HepG2 (cell line): ENCODE data around the gene CFAP46. TPM values are rescaled to one million over a fixed set of nuclear protein-coding genes. Genes with fewer than 3 reads are reported as not detected.

Source experiments
- ATAC-seq: fragments of 200-7000 bp; cut with Tn5 transposase; 3 replicates; pipeline ENCODE4 v1.9.1; 2020; ENCODE audit warnings: mild to moderate bottlenecking, moderate library complexity
- BruUV-seq: library from RNA; stranded (reverse); fragments of 400-500 nt; replicated peaks from 2 replicates; lab custom pipeline; 2021; lab: Mats Ljungman, UMichigan
- CTCF ChIA-PET: fragments of 300-600 bp; formaldehyde crosslinking; extraction: SDS; loops from one replicate; lab custom pipeline; 2021; ENCODE audit warnings: low total read pairs, inconsistent platforms, low intra/inter-chr PET ratio; lab: Yijun Ruan, JAX
- POLR2A ChIA-PET: fragments of 350-600 bp; sonication (Branson Sonifier 250); formaldehyde crosslinking; loops from one replicate; lab custom pipeline; 2020; ENCODE audit warnings: antibody characterized with exemption, inconsistent platforms; lab: Yijun Ruan, JAX
- DNase-seq: peaks from one replicate; pipeline ENCODE4 v3.0.0-alpha.2; 2015; ENCODE audit warnings: low spot score
- FAIRE-seq: peaks from 3 replicates; lab custom pipeline; 2011; peaks lifted over from hg19 to GRCh38; lab: Jason Lieb, UNC
- H2AFZ ChIP-seq: one replicate; pipeline ENCODE4 v1.6.1; 2011; ENCODE audit warnings: low read length, inconsistent platforms
- H3K27ac ChIP-seq: fragments of 300-600 bp; 3 replicates; pipeline ENCODE4 v1.8.0; 2011; ENCODE audit warnings: mixed run types, mild to moderate bottlenecking, mixed read lengths, low read length, inconsistent platforms; ENCODE audit not compliant: insufficient read depth; ENCODE audit errors: extremely low read length
- H3K27me3 ChIP-seq, 2 experiments: fragments of 200-600 bp in 1 of 2; 2 replicates in 1 of 2; 3 replicates in 1 of 2; pipeline versions ENCODE4 v1.6.0 to v1.8.0; 2011; ENCODE audit warnings: low read length in 2 of 2, mild to moderate bottlenecking in 2 of 2, moderate library complexity in 2 of 2, inconsistent platforms in 1 of 2; ENCODE audit not compliant: insufficient read depth in 2 of 2, control insufficient read depth in 1 of 2
- H3K36me3 ChIP-seq, 2 experiments: fragments of 200-600 bp in 1 of 2; replicated peaks in 1 of 2; 2 replicates in 1 of 2; 3 replicates in 1 of 2; pipeline versions ENCODE4 v1.5.1 to v1.8.0; 2011; ENCODE audit warnings: low read length in 2 of 2, inconsistent platforms in 1 of 2; ENCODE audit not compliant: insufficient read depth in 2 of 2, control insufficient read depth in 1 of 2
- H3K4me1 ChIP-seq: 2 replicates; pipeline ENCODE4 v1.5.1; 2012; ENCODE audit warnings: low read length, inconsistent platforms; ENCODE audit not compliant: insufficient read depth
- H3K4me2 ChIP-seq: 2 replicates; pipeline ENCODE4 v1.6.0; 2011; ENCODE audit warnings: low read depth, low read length, inconsistent platforms
- H3K4me3 ChIP-seq, 3 experiments: fragments of 200-600 bp in 1 of 3; sonication (generic), shearing (Covaris generic) in 1 of 3; replicated peaks in 1 of 3; 2 replicates each; pipeline ENCODE4 v1.5.1; 2011 to 2016; ENCODE audit warnings: low read length in 3 of 3, inconsistent platforms in 2 of 3, low read depth in 2 of 3, mild to moderate bottlenecking in 2 of 3, control low read depth in 1 of 3, mixed read lengths in 1 of 3; ENCODE audit not compliant: insufficient read depth in 1 of 3
- H3K79me2 ChIP-seq: one replicate; pipeline ENCODE4 v1.6.1; 2011; ENCODE audit warnings: low read length, inconsistent platforms; ENCODE audit not compliant: insufficient read depth
- H3K9ac ChIP-seq: 2 replicates; pipeline ENCODE4 v1.6.0; 2011; ENCODE audit warnings: mild to moderate bottlenecking, low read depth, low read length, inconsistent platforms; ENCODE audit not compliant: insufficient read depth
- H3K9me3 ChIP-seq: 2 replicates; pipeline ENCODE4 v1.5.1; 2012; ENCODE audit warnings: mild to moderate bottlenecking, low read length
- H4K20me1 ChIP-seq: 2 replicates; pipeline ENCODE4 v1.6.0; 2011; ENCODE audit warnings: inconsistent platforms, mild to moderate bottlenecking, low read length, moderate library complexity; ENCODE audit not compliant: insufficient read depth
- EHMT2 ChIP-seq: fragments of 200-600 bp; sonication (generic); IDR thresholded peaks from 2 replicates; pipeline ENCODE4 v1.7.0; 2017; ENCODE audit warnings: antibody characterized with exemption, low read depth, low read length, borderline replicate concordance
- EZH2 ChIP-seq: conservative IDR thresholded peaks from 2 replicates; pipeline ENCODE4 v1.6.1; 2012; ENCODE audit warnings: mild to moderate bottlenecking, low read depth, low read length, moderate library complexity
- KAT2B ChIP-seq: fragments of 150-350 bp; IDR thresholded peaks from 2 replicates; pipeline ENCODE4 v1.6.1; 2014; ENCODE audit warnings: low read depth, low read length, borderline replicate concordance
- NCOR1 ChIP-seq: fragments of 200-600 bp; sonication (generic); IDR thresholded peaks from 2 replicates; pipeline ENCODE4 v1.7.0; 2017; ENCODE audit warnings: antibody characterized with exemption, low read length, borderline replicate concordance
- PITX1 ChIP-seq: sonication (generic); formaldehyde crosslinking; IDR thresholded peaks from 2 replicates; pipeline ENCODE4 v1.5.1; 2020; ENCODE audit warnings: mild to moderate bottlenecking, missing genetic modification reagents
- RFX3 ChIP-seq: IDR thresholded peaks from 2 replicates; pipeline ENCODE4 v1.6.1; 2016; ENCODE audit warnings: missing biosample characterization, missing genetic modification reagents
- SOX13 ChIP-seq, 3 experiments: fragments of 450-650 bp in 1 of 3; sonication (generic) in 1 of 3; formaldehyde crosslinking in 1 of 3; IDR thresholded peaks in 2 of 3; conservative IDR thresholded peaks in 1 of 3; 2 replicates each; pipeline versions ENCODE4 v1.5.0 to v1.6.1; 2016 to 2020; ENCODE audit warnings: antibody characterized with exemption in 1 of 3, mild to moderate bottlenecking in 1 of 3, missing compliant biosample characterization in 1 of 3, missing genetic modification reagents in 1 of 3, moderate library complexity in 1 of 3
- U2AF2 ChIP-seq: fragments of 200-400 bp; formaldehyde crosslinking; IDR thresholded peaks from 2 replicates; pipeline ENCODE4 v1.6.1; 2017; ENCODE audit warnings: low read depth, mild to moderate bottlenecking, low read length
- ZNF263 ChIP-seq: sonication (generic); formaldehyde crosslinking; IDR thresholded peaks from 2 replicates; pipeline ENCODE4 v1.4.0; 2020; ENCODE audit warnings: missing genetic modification reagents
- ZNF547 ChIP-seq: sonication (generic); formaldehyde crosslinking; IDR thresholded peaks from 2 replicates; pipeline ENCODE4 v1.5.1; 2020; ENCODE audit warnings: mild to moderate bottlenecking, missing genetic modification reagents
- ZNF589 ChIP-seq: sonication (generic); formaldehyde crosslinking; conservative IDR thresholded peaks from 2 replicates; pipeline ENCODE4 v1.8.0; 2022; ENCODE audit warnings: mild to moderate bottlenecking, moderate library complexity, missing genetic modification reagents
- ZNF775 ChIP-seq: sonication (generic); formaldehyde crosslinking; IDR thresholded peaks from 2 replicates; pipeline ENCODE4 v1.4.0; 2020; ENCODE audit warnings: missing genetic modification reagents, mild to moderate bottlenecking, moderate library complexity, borderline replicate concordance
- ZNF83 ChIP-seq: sonication (generic); formaldehyde crosslinking; IDR thresholded peaks from 2 replicates; pipeline ENCODE4 v1.4.0; 2020; ENCODE audit warnings: missing genetic modification reagents, mild to moderate bottlenecking, borderline replicate concordance
- WGBS: methylation state at CpG from one replicate; pipeline ENCODE4 v1.1.6; 2017; ENCODE audit warnings: low lambda C conversion rate; 5-methylcytosine and 5-hydroxymethylcytosine counted together
- in situ Hi-C: cut with HindIII; loops from 2 replicates; pipeline ENCODE4 v1.10.0; 2017; ENCODE audit warnings: low pct_unique_long_range_greater_than_20kb; ENCODE audit not compliant: extremely low pct_ligation_motif_present
- intact Hi-C: fragments of 100-400 bp; cut with micrococcal nuclease; formaldehyde crosslinking; loops from one replicate; pipeline ENCODE4 v1.10.0; 2022; ENCODE audit not compliant: unreplicated experiment
- polyA plus RNA-seq, 8 experiments: library from polyadenylated mRNA; depleted of rRNA in 3 of 8; stranded (reverse) in 7 of 8; unstranded in 1 of 8; fragments of >200 nt; fragmentation: Illumina TruSeq in 4 of 8; extraction: Trizol in 4 of 8; gene quantifications; 2 replicates each; pipeline versions ENCODE4 v1.2.1 to v1.2.3, GENCODE V29; 2011 to 2016; ENCODE audit warnings: low read depth in 4 of 8, missing spikeins in 1 of 8, mixed read lengths in 1 of 8; ENCODE audit not compliant: insufficient read depth in 1 of 8
- total RNA-seq, 5 experiments: library from RNA; depleted of rRNA; stranded (reverse); fragments of >200 nt; fragmentation: Illumina TruSeq; extraction: Trizol; gene quantifications; 2 replicates each; pipeline ENCODE4 v1.2.3, GENCODE V29; 2016; ENCODE audit warnings: low read depth in 1 of 5
- TF ChIP-seq, protein P1 (sequence below): sonication (generic); formaldehyde crosslinking; IDR thresholded peaks from 2 replicates; pipeline ENCODE4 v1.5.1; 2020; ENCODE audit warnings: mild to moderate bottlenecking, missing genetic modification reagents, moderate library complexity
- TF ChIP-seq, protein P2 (sequence below): IDR thresholded peaks from 2 replicates; pipeline ENCODE4 v1.6.1; 2016; ENCODE audit warnings: mild to moderate bottlenecking, missing biosample characterization, missing genetic modification reagents
- TF ChIP-seq, protein P3 (sequence below): sonication (generic); formaldehyde crosslinking; IDR thresholded peaks from 2 replicates; pipeline ENCODE4 v1.4.0; 2020; ENCODE audit warnings: missing genetic modification reagents

Gene CFAP46
- total and polyA plus RNA-seq, 2 of the 13 experiments (the other 11 are each of a cell fraction or from before 2014, with no cell fraction given), result 0.24 to 0.84 TPM

DNA sequence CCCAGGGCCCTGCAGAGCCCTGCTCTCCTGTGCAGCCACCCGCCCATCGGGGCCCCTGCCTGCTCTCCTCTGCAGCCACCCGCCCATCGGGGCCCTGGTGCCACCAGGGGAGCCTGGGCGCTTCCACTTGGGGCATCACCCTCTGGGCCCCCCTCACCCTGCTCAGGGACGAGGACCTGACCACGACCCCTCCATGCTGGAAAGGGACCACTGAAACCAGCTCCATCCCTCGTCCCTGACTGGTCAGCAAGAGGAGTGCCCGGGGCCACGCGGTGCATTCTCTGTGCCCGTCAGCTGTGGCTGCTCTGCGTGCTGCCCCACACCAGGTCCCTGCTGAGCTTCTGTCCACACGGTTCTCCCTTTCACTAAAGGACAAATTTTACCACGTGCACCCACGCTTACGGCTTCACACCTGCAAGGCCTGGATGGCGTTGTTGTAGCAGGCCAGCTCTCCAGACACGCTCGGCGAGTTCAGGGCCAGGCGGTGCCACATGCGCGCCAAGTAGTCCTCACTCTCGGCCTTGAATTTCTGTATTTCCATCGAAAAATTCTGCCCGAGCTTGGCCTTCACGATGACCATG, 57.6 kb downstream of the CFAP46 start:
- TF ChIP-seq EHMT2 (no peak), ZNF263 (CRISPR knock-in tag) (no peak), KAT2B (no peak), SOX13 (IDR thresholded peaks at IDR 0.05) (no peak), SOX13 (CRISPR knock-in tag; conservative IDR thresholded peaks at IDR 0.05 in 1 of 2, IDR thresholded peaks at IDR 0.05 in 1 of 2) (no peak), ZNF589 (CRISPR knock-in tag) (no peak), NCOR1 (no peak), PITX1 (CRISPR knock-in tag) (no peak)
- no peak overlapping the region for H3K4me2 ChIP-seq
- no peak overlapping the region for H3K27ac ChIP-seq
- H3K4me1 ChIP-seq, result no peaks in the 10 kb centered on the region
- peaks cover 9 to 46% of the 10 kb centered on the region in 2 experiments; a peak in 4 of 5 replicates for H3K27me3 ChIP-seq
- POLR2A ChIA-PET, result no interaction called here
- H3K36me3 ChIP-seq, result no peaks in the 10 kb centered on the region
- in situ Hi-C loops, result no loop called here
- H3K79me2 ChIP-seq, result no peaks in the 10 kb centered on the region
- no TSS peak for BruUV-seq
- CTCF ChIA-PET, result no interaction called here
- intact Hi-C loops, result no loop called here
- DNase-seq (no peak), FAIRE-seq (no peak), ATAC-seq (no peak)
- no peaks in the 10 kb centered on the region for H4K20me1 ChIP-seq
- no peak overlapping the region for H3K9ac ChIP-seq
- H2AFZ ChIP-seq, result no peak overlapping the region
- no peak overlapping the region for H3K4me3 ChIP-seq
- 44% methylated on average over 23 of the region's 28 CpGs for WGBS
- no peaks in the 10 kb centered on the region for H3K9me3 ChIP-seq

DNA sequence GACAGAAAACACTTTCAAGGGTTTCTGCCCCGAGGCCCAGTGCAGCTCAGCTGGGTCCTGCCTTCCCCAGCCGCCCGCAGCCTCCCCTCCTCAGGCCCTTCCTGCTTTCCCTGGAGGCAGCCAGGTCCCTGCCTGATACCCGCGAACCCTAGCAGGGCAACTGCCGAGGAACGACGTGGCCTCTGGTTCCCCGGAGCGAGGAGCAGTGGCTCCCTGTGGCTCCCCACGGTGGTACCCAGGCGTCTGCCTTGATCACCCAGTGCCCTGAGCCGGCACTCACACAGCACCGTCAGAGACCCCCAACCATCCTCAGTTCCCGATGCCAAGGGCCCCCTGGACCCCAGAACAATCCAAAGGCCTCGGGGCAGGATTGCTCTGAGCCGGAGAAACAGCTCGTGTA, 58.3 kb downstream of the CFAP46 start:
- Histone ChIP-seq H3K4me2 (no peak overlapping the region), H3K4me3 (no peak overlapping the region), H3K36me3 (no peaks in the 10 kb centered on the region), H3K9me3 (no peaks in the 10 kb centered on the region), H3K27ac (no peak overlapping the region), H3K27me3 (peaks cover 8 to 45% of the 10 kb centered on the region in 2 experiments; a peak in 4 of 5 replicates), H4K20me1 (no peaks in the 10 kb centered on the region), H2AFZ (no peak overlapping the region), H3K79me2 (no peaks in the 10 kb centered on the region), H3K4me1 (no peaks in the 10 kb centered on the region), H3K9ac (no peak overlapping the region)
- ATAC-seq (no peak), DNase-seq (no peak), FAIRE-seq (no peak)
- POLR2A ChIA-PET, result no interaction called here
- CTCF ChIA-PET, result no interaction called here
- WGBS, result 33% methylated on average over 8 of the region's 18 CpGs
- BruUV-seq, result no TSS peak
- intact Hi-C loops, result no loop called here
- in situ Hi-C loops, result no loop called here
- no peak for TF ChIP-seq KAT2B
- TF ChIP-seq ZNF547 (CRISPR knock-in tag), result no peak
- TF ChIP-seq RFX3, result no peak
- TF ChIP-seq, protein P1, sequence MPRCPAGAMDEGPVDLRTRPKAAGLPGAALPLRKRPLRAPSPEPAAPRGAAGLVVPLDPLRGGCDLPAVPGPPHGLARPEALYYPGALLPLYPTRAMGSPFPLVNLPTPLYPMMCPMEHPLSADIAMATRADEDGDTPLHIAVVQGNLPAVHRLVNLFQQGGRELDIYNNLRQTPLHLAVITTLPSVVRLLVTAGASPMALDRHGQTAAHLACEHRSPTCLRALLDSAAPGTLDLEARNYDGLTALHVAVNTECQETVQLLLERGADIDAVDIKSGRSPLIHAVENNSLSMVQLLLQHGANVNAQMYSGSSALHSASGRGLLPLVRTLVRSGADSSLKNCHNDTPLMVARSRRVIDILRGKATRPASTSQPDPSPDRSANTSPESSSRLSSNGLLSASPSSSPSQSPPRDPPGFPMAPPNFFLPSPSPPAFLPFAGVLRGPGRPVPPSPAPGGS (CRISPR knock-in tag), result no peak
- TF ChIP-seq U2AF2, result no peak
- no peak for TF ChIP-seq EZH2
- TF ChIP-seq, protein P2, sequence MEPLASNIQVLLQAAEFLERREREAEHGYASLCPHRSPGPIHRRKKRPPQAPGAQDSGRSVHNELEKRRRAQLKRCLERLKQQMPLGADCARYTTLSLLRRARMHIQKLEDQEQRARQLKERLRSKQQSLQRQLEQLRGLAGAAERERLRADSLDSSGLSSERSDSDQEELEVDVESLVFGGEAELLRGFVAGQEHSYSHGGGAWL (CRISPR knock-in tag), result no peak
- TF ChIP-seq, protein P3, sequence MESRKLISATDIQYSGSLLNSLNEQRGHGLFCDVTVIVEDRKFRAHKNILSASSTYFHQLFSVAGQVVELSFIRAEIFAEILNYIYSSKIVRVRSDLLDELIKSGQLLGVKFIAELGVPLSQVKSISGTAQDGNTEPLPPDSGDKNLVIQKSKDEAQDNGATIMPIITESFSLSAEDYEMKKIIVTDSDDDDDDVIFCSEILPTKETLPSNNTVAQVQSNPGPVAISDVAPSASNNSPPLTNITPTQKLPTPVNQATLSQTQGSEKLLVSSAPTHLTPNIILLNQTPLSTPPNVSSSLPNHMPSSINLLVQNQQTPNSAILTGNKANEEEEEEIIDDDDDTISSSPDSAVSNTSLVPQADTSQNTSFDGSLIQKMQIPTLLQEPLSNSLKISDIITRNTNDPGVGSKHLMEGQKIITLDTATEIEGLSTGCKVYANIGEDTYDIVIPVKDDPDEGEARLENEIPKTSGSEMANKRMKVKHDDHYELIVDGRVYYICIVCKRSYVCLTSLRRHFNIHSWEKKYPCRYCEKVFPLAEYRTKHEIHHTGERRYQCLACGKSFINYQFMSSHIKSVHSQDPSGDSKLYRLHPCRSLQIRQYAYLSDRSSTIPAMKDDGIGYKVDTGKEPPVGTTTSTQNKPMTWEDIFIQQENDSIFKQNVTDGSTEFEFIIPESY, result no peak
- no peak for TF ChIP-seq ZNF775 (CRISPR knock-in tag)
- no peak for TF ChIP-seq ZNF83 (CRISPR knock-in tag)
